MM.1S (cell line): ENCODE measurements around the gene TRIM29.
"Not testable (repeated sequence)": the region's sequence is repeated elsewhere in the genome, so short reads cannot be mapped to it uniquely, and the experiment has no call there.

ENCODE experiments used
- DNase-seq: peaks from one replicate; pipeline ENCODE4 v3.0.0-alpha.2; 2015
- H2AFZ ChIP-seq: fragments of 300-600 bp; sonication (generic); 2 replicates; pipeline ENCODE4 v1.6.0; 2016; ENCODE audit warnings: antibody characterized with exemption, low read length
- H3F3A ChIP-seq: fragments of 300-600 bp; sonication (generic); 2 replicates; pipeline ENCODE4 v1.6.1; 2016; ENCODE audit warnings: mild to moderate bottlenecking, antibody characterized with exemption, low read length, moderate library complexity, mixed read lengths; ENCODE audit not compliant: insufficient read depth
- H3K27ac ChIP-seq: fragments of 300-600 bp; sonication (generic); 2 replicates; pipeline ENCODE4 v1.5.1; 2016; ENCODE audit warnings: mild to moderate bottlenecking, low read length
- H3K27me3 ChIP-seq: fragments of 300-600 bp; sonication (generic); replicated peaks from 2 replicates; pipeline ENCODE4 v1.6.0; 2016; ENCODE audit warnings: low read length; ENCODE audit not compliant: insufficient read depth
- H3K36me3 ChIP-seq: fragments of 300-600 bp; sonication (generic); replicated peaks from 2 replicates; pipeline ENCODE4 v1.6.1; 2016; ENCODE audit warnings: mild to moderate bottlenecking, low read length, mixed read lengths; ENCODE audit not compliant: insufficient read depth
- H3K4me1 ChIP-seq: fragments of 300-600 bp; sonication (generic); 2 replicates; pipeline ENCODE4 v1.6.1; 2016; ENCODE audit warnings: low read length, mixed read lengths
- H3K4me2 ChIP-seq: fragments of 300-600 bp; sonication (generic); 2 replicates; pipeline ENCODE4 v1.6.0; 2016; ENCODE audit warnings: low read depth, low read length
- H3K4me3 ChIP-seq: fragments of 300-600 bp; sonication (generic); 2 replicates; pipeline ENCODE4 v1.5.1; 2016; ENCODE audit warnings: low read length, mixed read lengths
- H3K79me2 ChIP-seq: fragments of 300-600 bp; sonication (generic); 2 replicates; pipeline ENCODE4 v1.6.1; 2016; ENCODE audit warnings: mixed run types, low read length, mixed read lengths
- H3K9ac ChIP-seq: fragments of 300-600 bp; sonication (generic); 2 replicates; pipeline ENCODE4 v1.6.1; 2016; ENCODE audit warnings: low read length, mixed read lengths
- H3K9me2 ChIP-seq: fragments of 300-600 bp; sonication (generic); replicated peaks from 2 replicates; pipeline ENCODE4 v1.6.1; 2016; ENCODE audit warnings: mild to moderate bottlenecking, low read length, mixed read lengths; ENCODE audit not compliant: insufficient read depth
- H3K9me3 ChIP-seq: fragments of 300-600 bp; sonication (generic); replicated peaks from 2 replicates; pipeline ENCODE4 v1.6.1; 2016; ENCODE audit warnings: mild to moderate bottlenecking, low read length, mixed read lengths; ENCODE audit not compliant: insufficient read depth
- H4K20me1 ChIP-seq: fragments of 300-600 bp; sonication (generic); 2 replicates; pipeline ENCODE4 v1.6.1; 2016; ENCODE audit warnings: mild to moderate bottlenecking, low read length, moderate library complexity, mixed read lengths; ENCODE audit not compliant: insufficient read depth
- CTCF ChIP-seq: fragments of 300-600 bp; sonication (generic); IDR thresholded peaks from 2 replicates; pipeline ENCODE4 v1.5.1; 2016; ENCODE audit warnings: antibody characterized with exemption, low read length, mixed read lengths
- EZH2 ChIP-seq: fragments of 300-600 bp; sonication (generic); optimal IDR thresholded peaks from 2 replicates; pipeline ENCODE3; 2017; ENCODE audit warnings: low read depth, mild to moderate bottlenecking, antibody characterized with exemption, low read length, mixed read lengths
- EZH2phosphoT487 ChIP-seq: fragments of 300-600 bp; sonication (generic); IDR thresholded peaks from 2 replicates; pipeline ENCODE4 v1.6.1; 2018; ENCODE audit warnings: antibody characterized with exemption, low read length

TRIM29 gene

GRCh38 chr11:120181376-120181975 lies 43.6 kb upstream of the TRIM29 start:
- no peak overlapping the region for H3K4me2 ChIP-seq
- H3K9me2 ChIP-seq: no peaks in the 10 kb centered on the region
- DNase-seq: no peak
- H3K79me2 ChIP-seq: no peaks in the 10 kb centered on the region
- peaks cover 11% of the 10 kb centered on the region; the same call in 1 of the 2 replicates for H3K27me3 ChIP-seq
- no peak overlapping the region for H3K27ac ChIP-seq
- no peaks in the 10 kb centered on the region for H4K20me1 ChIP-seq
- no peak overlapping the region for H2AFZ ChIP-seq
- no peaks in the 10 kb centered on the region for H3F3A ChIP-seq
- H3K9ac ChIP-seq: no peak overlapping the region
- TF ChIP-seq EZH2 (no peak), CTCF (no peak), EZH2phosphoT487 (no peak)
- H3K4me3 ChIP-seq: no peak overlapping the region
- H3K9me3 ChIP-seq: no peaks in the 10 kb centered on the region
- no peaks in the 10 kb centered on the region for H3K4me1 ChIP-seq
- no peaks in the 10 kb centered on the region for H3K36me3 ChIP-seq

- no peaks in the 10 kb centered on the region for H4K20me1 ChIP-seq
- H3K4me2 ChIP-seq: no peak overlapping the region
- H3K27ac ChIP-seq: no peak overlapping the region
- H3K9me3 ChIP-seq: no peaks in the 10 kb centered on the region
- H3K4me1 ChIP-seq: no peaks in the 10 kb centered on the region
- H3K36me3 ChIP-seq: no peaks in the 10 kb centered on the region
- TF ChIP-seq EZH2 (no peak), EZH2phosphoT487 (no peak), CTCF (no peak)
- H2AFZ ChIP-seq: no peak overlapping the region
- H3K4me3 ChIP-seq: no peak overlapping the region
- no peaks in the 10 kb centered on the region for H3F3A ChIP-seq
- peaks cover 11% of the 10 kb centered on the region; the same call in 1 of the 2 replicates for H3K27me3 ChIP-seq
- H3K79me2 ChIP-seq: no peaks in the 10 kb centered on the region
- H3K9ac ChIP-seq: no peak overlapping the region
- no peaks in the 10 kb centered on the region for H3K9me2 ChIP-seq
- no peak for DNase-seq
Measured at GRCh38 chr11:120180551-120181232, 42.8 kb upstream of the TRIM29 start.

GRCh38 chr11:120180063-120180462 lies 42.1 kb upstream of the TRIM29 start:
- H2AFZ ChIP-seq, H3K9ac ChIP-seq, DNase-seq: not testable (repeated sequence)

GRCh38 chr11:120179057-120179672 lies 41.3 kb upstream of the TRIM29 start:
- H3K27ac ChIP-seq: no peak overlapping the region
- DNase-seq: no peak
- H3K79me2 ChIP-seq: no peaks in the 10 kb centered on the region
- H3K4me2 ChIP-seq: no peak overlapping the region
- H3K4me3 ChIP-seq: no peak overlapping the region
- no peaks in the 10 kb centered on the region for H3K36me3 ChIP-seq
- no peaks in the 10 kb centered on the region for H3F3A ChIP-seq
- TF ChIP-seq EZH2phosphoT487 (no peak), CTCF (no peak), EZH2 (no peak)
- H3K9me2 ChIP-seq: no peaks in the 10 kb centered on the region
- H4K20me1 ChIP-seq: no peaks in the 10 kb centered on the region
- H3K9ac ChIP-seq: no peak overlapping the region
- no peaks in the 10 kb centered on the region for H3K4me1 ChIP-seq
- no peak overlapping the region for H2AFZ ChIP-seq
- no peaks in the 10 kb centered on the region for H3K9me3 ChIP-seq
- H3K27me3 ChIP-seq: peaks cover 9% of the 10 kb centered on the region; the same call in 1 of the 2 replicates

More at GRCh38 chr11:120180063-120180462, 42.1 kb upstream of the TRIM29 start:
- not testable (repeated sequence) for H3K4me2 ChIP-seq, H3K36me3 ChIP-seq, H3K27ac ChIP-seq, H3K4me1 ChIP-seq, H3K9me2 ChIP-seq, H3F3A ChIP-seq, H4K20me1 ChIP-seq, H3K79me2 ChIP-seq, H3K4me3 ChIP-seq, H3K9me3 ChIP-seq
- peaks cover 11% of the 10 kb centered on the region; the same call in 1 of the 2 replicates for H3K27me3 ChIP-seq
